KMS-11 (cell line): ENCODE results near the gene LTV1.

Experiments
- H2AFZ ChIP-seq: fragments of 200-600 bp; sonication (generic); 2 replicates; pipeline ENCODE4 v1.6.1; 2016; ENCODE audit warnings: antibody characterized with exemption, mixed run types, low read depth
- H3K27ac ChIP-seq: fragments of 200-600 bp; sonication (generic); 2 replicates; pipeline ENCODE4 v1.6.1; 2016; ENCODE audit warnings: mild to moderate bottlenecking, mixed run types
- H3K27me3 ChIP-seq: fragments of 200-600 bp; sonication (generic); 2 replicates; pipeline ENCODE4 v1.6.1; 2017; ENCODE audit warnings: mild to moderate bottlenecking, low read depth, mixed run types, moderate library complexity; ENCODE audit not compliant: insufficient read depth
- H3K36me3 ChIP-seq: fragments of 200-600 bp; sonication (generic); 2 replicates; pipeline ENCODE4 v1.6.1; 2017; ENCODE audit warnings: mild to moderate bottlenecking, mixed run types; ENCODE audit not compliant: insufficient read depth
- H3K4me1 ChIP-seq: fragments of 200-600 bp; sonication (generic); 2 replicates; pipeline ENCODE4 v1.6.1; 2016; ENCODE audit warnings: mild to moderate bottlenecking, low read depth, mixed run types; ENCODE audit not compliant: poor library complexity, severe bottlenecking
- H3K4me2 ChIP-seq: fragments of 200-600 bp; sonication (generic); 2 replicates; pipeline ENCODE4 v1.7.0; 2016; ENCODE audit warnings: mild to moderate bottlenecking, mixed run types
- H3K4me3 ChIP-seq: fragments of 200-600 bp; sonication (generic); IDR thresholded peaks from 2 replicates; pipeline ENCODE4 v1.6.1; 2017; ENCODE audit warnings: low read depth, low read length, mixed read lengths; ENCODE audit not compliant: insufficient read depth
- H3K79me2 ChIP-seq: fragments of 200-600 bp; sonication (generic); 2 replicates; pipeline ENCODE4 v1.6.1; 2016; ENCODE audit warnings: low read depth, mixed run types; ENCODE audit not compliant: insufficient read depth
- H3K9ac ChIP-seq: fragments of 200-600 bp; sonication (generic); 2 replicates; pipeline ENCODE4 v1.6.1; 2016; ENCODE audit warnings: mild to moderate bottlenecking, mixed run types
- H4K20me1 ChIP-seq: fragments of 200-600 bp; sonication (generic); 2 replicates; pipeline ENCODE4 v1.6.1; 2016; ENCODE audit warnings: mild to moderate bottlenecking, mixed run types; ENCODE audit not compliant: insufficient read depth
- CTCF ChIP-seq: fragments of 200-600 bp; sonication (generic); conservative IDR thresholded peaks from 2 replicates; pipeline ENCODE4 v1.6.1; 2017; ENCODE audit warnings: low read depth, mild to moderate bottlenecking, antibody characterized with exemption, low read length, moderate library complexity, mixed read lengths

The LTV1 gene

GRCh38 chr6:143880412-143880811, 37.3 kb downstream of the LTV1 start:
- no peak overlapping the region for H3K9ac ChIP-seq
- H3K4me3 ChIP-seq = no peak overlapping the region
- TF ChIP-seq CTCF = no peak
- no peaks in the 10 kb centered on the region for H3K27me3 ChIP-seq
- H4K20me1 ChIP-seq = no peaks in the 10 kb centered on the region
- H3K4me2 ChIP-seq = no peak overlapping the region
- H3K79me2 ChIP-seq = no peaks in the 10 kb centered on the region
- H3K4me1 ChIP-seq = no peaks in the 10 kb centered on the region
- no peaks in the 10 kb centered on the region for H3K36me3 ChIP-seq
- no peak overlapping the region for H3K27ac ChIP-seq
- H2AFZ ChIP-seq = no peak overlapping the region

DNA sequence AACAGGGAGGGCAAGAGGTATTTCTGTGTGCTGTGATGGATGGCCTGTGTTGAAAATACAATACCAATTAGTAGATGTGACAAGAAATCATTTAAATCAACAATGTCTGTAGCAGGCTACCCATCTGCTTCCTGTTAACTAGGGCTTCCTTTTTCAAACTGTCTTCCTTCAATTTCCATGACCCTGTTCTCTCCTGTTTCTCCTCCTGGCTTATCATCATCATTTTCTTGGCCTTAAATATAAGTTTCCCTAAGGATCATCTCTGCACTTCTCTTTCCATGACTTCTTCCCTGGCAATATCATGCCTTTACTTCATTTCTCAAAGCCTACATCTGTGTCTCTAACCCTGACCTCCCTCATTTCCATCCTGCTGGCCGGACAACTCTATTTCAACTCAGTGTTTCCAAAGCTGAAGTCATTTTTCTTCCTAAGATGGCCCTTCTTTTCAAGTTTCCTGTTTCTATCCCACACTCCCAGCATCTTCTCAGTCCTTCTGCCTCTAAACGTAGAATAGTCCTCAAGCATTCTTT, 39.3 kb downstream of the LTV1 start:
- H4K20me1 ChIP-seq = no peaks in the 10 kb centered on the region
- no peaks in the 10 kb centered on the region for H3K4me1 ChIP-seq
- H3K27ac ChIP-seq = no peak overlapping the region
- H3K4me2 ChIP-seq = no peak overlapping the region
- H2AFZ ChIP-seq = no peak overlapping the region
- no peak for TF ChIP-seq CTCF
- no peaks in the 10 kb centered on the region for H3K36me3 ChIP-seq
- no peaks in the 10 kb centered on the region for H3K27me3 ChIP-seq
- no peaks in the 10 kb centered on the region for H3K79me2 ChIP-seq
- no peak overlapping the region for H3K9ac ChIP-seq
- no peak overlapping the region for H3K4me3 ChIP-seq

DNA sequence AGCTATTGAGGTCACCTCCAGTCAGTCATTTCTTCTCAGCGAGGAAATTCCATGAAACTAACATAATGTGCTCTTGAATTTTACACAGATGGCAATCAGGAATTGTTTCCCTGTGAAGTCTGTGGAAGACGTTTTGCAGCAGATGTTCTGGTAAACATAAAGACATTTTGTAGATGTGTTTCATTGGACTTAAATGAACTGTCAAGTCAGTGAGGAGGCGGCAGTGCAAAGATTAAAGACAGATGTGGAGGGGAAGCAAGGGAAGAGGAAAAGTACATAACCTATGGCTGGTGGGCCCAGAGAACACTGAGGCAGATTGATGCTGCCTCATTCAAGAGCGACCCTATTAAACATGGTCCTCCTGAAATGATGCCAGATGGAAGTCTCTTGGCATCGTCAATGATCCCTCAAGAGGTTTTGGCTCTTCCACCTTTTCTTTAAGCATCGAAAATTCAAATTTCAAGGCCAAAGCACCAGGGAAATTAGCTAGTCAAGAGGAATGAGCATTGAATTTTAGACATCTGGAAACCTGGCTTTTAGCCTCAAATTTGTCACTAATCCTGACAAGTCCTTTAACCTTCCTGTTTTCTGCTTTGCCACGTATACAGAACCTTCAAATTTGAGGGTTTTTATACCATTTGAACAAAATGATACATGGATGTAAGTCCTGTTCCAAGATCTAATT, 41.2 kb downstream of the LTV1 start:
- H3K9ac ChIP-seq = no peak overlapping the region
- no peak overlapping the region for H2AFZ ChIP-seq
- no peak for TF ChIP-seq CTCF
- H3K36me3 ChIP-seq = no peaks in the 10 kb centered on the region
- no peaks in the 10 kb centered on the region for H3K27me3 ChIP-seq
- no peak overlapping the region for H3K27ac ChIP-seq
- H3K4me3 ChIP-seq = no peak overlapping the region
- no peak overlapping the region for H3K4me2 ChIP-seq
- H3K4me1 ChIP-seq = no peaks in the 10 kb centered on the region
- H4K20me1 ChIP-seq = no peaks in the 10 kb centered on the region
- H3K79me2 ChIP-seq = no peaks in the 10 kb centered on the region

DNA sequence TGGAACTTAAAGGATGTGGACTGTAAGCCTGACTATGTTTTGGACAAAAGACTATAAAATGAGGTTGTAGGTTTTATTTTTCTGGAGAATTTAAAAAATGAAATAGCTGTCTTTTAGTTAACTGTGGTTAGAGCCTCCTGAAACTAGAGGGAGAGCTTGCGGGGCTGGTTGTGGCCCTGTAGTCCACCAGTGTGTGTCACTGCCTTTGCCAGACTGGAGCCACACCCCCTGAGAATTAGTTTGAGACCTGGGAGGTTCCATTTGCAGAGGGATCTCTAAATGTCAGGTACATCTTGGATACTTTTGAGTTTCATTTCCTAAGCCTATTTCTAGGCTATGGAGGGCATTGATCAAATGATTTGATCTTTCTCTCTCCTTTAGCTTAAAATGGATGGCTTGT, 42.0 kb downstream of the LTV1 start:
- H2AFZ ChIP-seq = no peak overlapping the region
- no peak overlapping the region for H3K4me3 ChIP-seq
- no peaks in the 10 kb centered on the region for H3K4me1 ChIP-seq
- no peaks in the 10 kb centered on the region for H3K27me3 ChIP-seq
- H3K27ac ChIP-seq = no peak overlapping the region
- H3K79me2 ChIP-seq = no peaks in the 10 kb centered on the region
- no peaks in the 10 kb centered on the region for H4K20me1 ChIP-seq
- no peaks in the 10 kb centered on the region for H3K36me3 ChIP-seq
- H3K9ac ChIP-seq = no peak overlapping the region
- no peak for TF ChIP-seq CTCF
- H3K4me2 ChIP-seq = no peak overlapping the region
